NCI-H1048 (cell line): ENCODE results near the gene PRDM10.
"Not testable (repeated sequence)": the region's sequence is repeated elsewhere in the genome, so short reads cannot be mapped to it uniquely, and the experiment has no call there.

Experiments
- DNase-seq: peaks from one replicate; lab custom pipeline; 2025; lab: John Stamatoyannopoulos, UW

Gene PRDM10

GRCh38 chr11:129894278-129895125 is 108.1 kb downstream of the PRDM10 start:
- no peak for DNase-seq

GRCh38 chr11:129888451-129888850 is 114.2 kb downstream of the PRDM10 start:
- DNase-seq, result no peak

GRCh38 chr11:129885381-129885780 is 117.3 kb downstream of the PRDM10 start:
- no peak for DNase-seq

GRCh38 chr11:129884581-129884980 is 118.1 kb downstream of the PRDM10 start:
- DNase-seq, result no peak

- no peak for DNase-seq
Observed at GRCh38 chr11:129881570-129882170, 121.0 kb downstream of the PRDM10 start.

- DNase-seq, result no peak
Observed at GRCh38 chr11:129880311-129880710, 122.3 kb downstream of the PRDM10 start.

- no peak for DNase-seq
Observed at GRCh38 chr11:129871914-129872313, 130.7 kb downstream of the PRDM10 start.

GRCh38 chr11:129868626-129869025 is 134.0 kb downstream of the PRDM10 start:
- DNase-seq, result not testable (repeated sequence)

- DNase-seq, result no peak
Observed at GRCh38 chr11:129866311-129866710, 136.3 kb downstream of the PRDM10 start.

- DNase-seq, result no peak
Observed at GRCh38 chr11:129865701-129866100, 136.9 kb downstream of the PRDM10 start.

- no peak for DNase-seq
Observed at GRCh38 chr11:129864811-129865210, 137.8 kb downstream of the PRDM10 start.

- DNase-seq, result peak; percentile 69
Observed at GRCh38 chr11:129861702-129862522, 140.7 kb downstream of the PRDM10 start.

GRCh38 chr11:129856036-129856435 is 146.6 kb downstream of the PRDM10 start:
- no peak for DNase-seq

GRCh38 chr11:129855086-129855485 is 147.5 kb downstream of the PRDM10 start:
- no peak for DNase-seq

GRCh38 chr11:129854232-129854805 is 148.3 kb downstream of the PRDM10 start:
- no peak for DNase-seq

GRCh38 chr11:129853518-129854231 is 149.0 kb downstream of the PRDM10 start:
- DNase-seq, result peak; percentile 8

GRCh38 chr11:129852125-129852740 is 150.4 kb downstream of the PRDM10 start:
- no peak for DNase-seq
